NCI-H460 (cell line): ENCODE data around the gene RCOR2. TPM values are rescaled to one million over a fixed set of nuclear protein-coding genes. Genes with fewer than 3 reads are reported as not detected.

ENCODE experiments used
- small RNA-seq, 2 experiments: library from RNA; depleted of rRNA; stranded (forward); fragments of <200 nt; gene quantifications; one replicate each; pipeline ENCODE3, GENCODE V24; 2014
- total RNA-seq: library from RNA; depleted of rRNA; stranded (reverse); fragments of >200 nt; shearing (Covaris generic); gene quantifications from 2 replicates; pipeline ENCODE4 v1.2.3, GENCODE V29; 2014; rRNA removed

RCOR2 gene
- total RNA-seq, 1 experiment from 2014 or later = 4.5 TPM

Small RNA genes lying within 50 kb of the gene (small RNA-seq; reads per million reads assigned to genes)
- 0 reads per million in 2 experiments for gene RNU6-1306P

Other genes with a start within 250 kb of the RCOR2 start
- gene ATL3, start 245.8 kb downstream of the RCOR2 start, total RNA-seq = 64.7 and 67.2 TPM in 2 replicates
- gene RTN3, start 235.7 kb downstream of the RCOR2 start, total RNA-seq = 114 and 115 TPM in 2 replicates
- gene ZFTA, start 148.4 kb downstream of the RCOR2 start, total RNA-seq = 5.3 and 5.6 TPM in 2 replicates
- 15.7 and 17.4 TPM in 2 replicates for gene SPINDOC, start 103.7 kb downstream of the RCOR2 start, total RNA-seq
- 22.1 and 22.3 TPM in 2 replicates for gene MARK2, start 78.1 kb downstream of the RCOR2 start, total RNA-seq
- gene NAA40, start 21.8 kb upstream of the RCOR2 start, total RNA-seq = 4.7 and 5.3 TPM in 2 replicates
- 418 and 605 TPM in 2 replicates for gene COX8A, start 57.5 kb upstream of the RCOR2 start, total RNA-seq
- 32.8 and 43.6 TPM in 2 replicates for gene OTUB1, start 69.3 kb upstream of the RCOR2 start, total RNA-seq
- gene FLRT1, start 118.8 kb upstream of the RCOR2 start, total RNA-seq = 2.7 and 3.0 TPM in 2 replicates
- gene MACROD1, start 248.9 kb upstream of the RCOR2 start, total RNA-seq = 29.3 and 32.2 TPM in 2 replicates